K562 (cell line): ENCODE measurements around the gene TSC22D1. TPM values are rescaled to one million over a fixed set of nuclear protein-coding genes. Genes with fewer than 3 reads are reported as not detected.

ENCODE experiments used
- CHD4 ChIP-seq: fragments of 200-600 bp; sonication (generic); IDR thresholded peaks from 3 replicates; pipeline ENCODE4 v1.6.1; 2012; ENCODE audit warnings: low read depth, mild to moderate bottlenecking, mixed read lengths, low read length, inconsistent platforms; ENCODE audit not compliant: insufficient read depth, insufficient replicate concordance, poor library complexity, severe bottlenecking
- RNF2 ChIP-seq: sonication (generic); IDR thresholded peaks from 2 replicates; pipeline ENCODE4 v1.6.1; 2016
- ZMIZ1 ChIP-seq, 2 experiments: fragments of 150-350 bp in 1 of 2; IDR thresholded peaks; 2 replicates each; pipeline ENCODE4 v1.6.1; 2012 to 2016; ENCODE audit warnings: low read depth in 2 of 2, low read length in 2 of 2, mild to moderate bottlenecking in 1 of 2, moderate library complexity in 1 of 2
- ZNF592 ChIP-seq: fragments of 450-650 bp; IDR thresholded peaks from 2 replicates; pipeline ENCODE4 v1.6.1; 2017; ENCODE audit warnings: antibody characterized with exemption, mild to moderate bottlenecking
- ZNF655 ChIP-seq: fragments of 250-450 bp; sonication (Bioruptor Pico); IDR thresholded peaks from 2 replicates; pipeline ENCODE4 v1.5.0; 2021
- polyA plus RNA-seq, 8 experiments: library from polyadenylated mRNA; depleted of rRNA in 4 of 8; stranded (reverse) in 5 of 8; unstranded in 3 of 8; fragments of >200 nt; fragmentation: Nextera tagmentation in 2 of 8; fragmentation: Illumina TruSeq in 1 of 8; extraction: Ambion mirVana in 2 of 8; extraction: Trizol in 1 of 8; gene quantifications; 2 replicates each; pipeline versions ENCODE4 v1.2.1 to v1.2.3, GENCODE V29; 2011 to 2014; ENCODE audit warnings: inconsistent platforms in 1 of 8, missing spikeins in 1 of 8
- total RNA-seq, 7 experiments: library from RNA; depleted of rRNA in 6 of 7; stranded (reverse); fragments of >200 nt in 6 of 7; fragmentation: Illumina TruSeq in 2 of 7; extraction: Trizol in 2 of 7; gene quantifications; 2 replicates each; pipeline versions ENCODE4 v1.2.1 to v1.2.3, GENCODE V29; 2011 to 2021; ENCODE audit warnings: low replicate concordance in 1 of 7
- TF ChIP-seq, protein P1 (sequence below): fragments of 450-650 bp; IDR thresholded peaks from 2 replicates; pipeline ENCODE4 v1.6.1; 2016; ENCODE audit warnings: mild to moderate bottlenecking
- TF ChIP-seq, protein P2 (sequence below), 2 experiments: IDR thresholded peaks in 1 of 2; conservative IDR thresholded peaks in 1 of 2; 2 replicates each; pipeline ENCODE4 v1.6.1; 2016; ENCODE audit warnings: low read depth in 2 of 2, mild to moderate bottlenecking in 1 of 2, missing compliant biosample characterization in 1 of 2, missing genetic modification characterization in 1 of 2, moderate library complexity in 1 of 2
- TF ChIP-seq, protein P3 (sequence below), 3 experiments: IDR thresholded peaks in 2 of 3; conservative IDR thresholded peaks in 1 of 3; 2 replicates each; pipeline ENCODE4 v1.5.1; 2011 to 2012; ENCODE audit warnings: low read length in 3 of 3, mild to moderate bottlenecking in 3 of 3, control low read depth in 2 of 3, improper control_type of control experiment in 1 of 3, inconsistent platforms in 1 of 3, low read depth in 1 of 3, mixed read lengths in 1 of 3, moderate library complexity in 1 of 3; ENCODE audit not compliant: insufficient read depth in 2 of 3

Gene TSC22D1
- total and polyA plus RNA-seq, 9 of the 15 experiments (the other 6 are each of a cell fraction or from before 2014, with no cell fraction given), result 2.6 to 19.8 (median 8.4) TPM

GRCh38 chr13:44382635-44383145, 193.4 kb downstream of the TSC22D1 start (continued):
- TF ChIP-seq CHD4, result no peak
- TF ChIP-seq, protein P1, sequence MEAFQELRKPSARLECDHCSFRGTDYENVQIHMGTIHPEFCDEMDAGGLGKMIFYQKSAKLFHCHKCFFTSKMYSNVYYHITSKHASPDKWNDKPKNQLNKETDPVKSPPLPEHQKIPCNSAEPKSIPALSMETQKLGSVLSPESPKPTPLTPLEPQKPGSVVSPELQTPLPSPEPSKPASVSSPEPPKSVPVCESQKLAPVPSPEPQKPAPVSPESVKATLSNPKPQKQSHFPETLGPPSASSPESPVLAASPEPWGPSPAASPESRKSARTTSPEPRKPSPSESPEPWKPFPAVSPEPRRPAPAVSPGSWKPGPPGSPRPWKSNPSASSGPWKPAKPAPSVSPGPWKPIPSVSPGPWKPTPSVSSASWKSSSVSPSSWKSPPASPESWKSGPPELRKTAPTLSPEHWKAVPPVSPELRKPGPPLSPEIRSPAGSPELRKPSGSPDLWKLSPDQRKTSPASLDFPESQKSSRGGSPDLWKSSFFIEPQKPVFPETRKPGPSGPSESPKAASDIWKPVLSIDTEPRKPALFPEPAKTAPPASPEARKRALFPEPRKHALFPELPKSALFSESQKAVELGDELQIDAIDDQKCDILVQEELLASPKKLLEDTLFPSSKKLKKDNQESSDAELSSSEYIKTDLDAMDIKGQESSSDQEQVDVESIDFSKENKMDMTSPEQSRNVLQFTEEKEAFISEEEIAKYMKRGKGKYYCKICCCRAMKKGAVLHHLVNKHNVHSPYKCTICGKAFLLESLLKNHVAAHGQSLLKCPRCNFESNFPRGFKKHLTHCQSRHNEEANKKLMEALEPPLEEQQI, result 0 out of 2 replicates have a peak, but pooled peaks have one; percentile 52
- TF ChIP-seq ZNF592, result 0 out of 2 replicates have a peak, but pooled peaks have one; percentile 34
- TF ChIP-seq, protein P2, sequence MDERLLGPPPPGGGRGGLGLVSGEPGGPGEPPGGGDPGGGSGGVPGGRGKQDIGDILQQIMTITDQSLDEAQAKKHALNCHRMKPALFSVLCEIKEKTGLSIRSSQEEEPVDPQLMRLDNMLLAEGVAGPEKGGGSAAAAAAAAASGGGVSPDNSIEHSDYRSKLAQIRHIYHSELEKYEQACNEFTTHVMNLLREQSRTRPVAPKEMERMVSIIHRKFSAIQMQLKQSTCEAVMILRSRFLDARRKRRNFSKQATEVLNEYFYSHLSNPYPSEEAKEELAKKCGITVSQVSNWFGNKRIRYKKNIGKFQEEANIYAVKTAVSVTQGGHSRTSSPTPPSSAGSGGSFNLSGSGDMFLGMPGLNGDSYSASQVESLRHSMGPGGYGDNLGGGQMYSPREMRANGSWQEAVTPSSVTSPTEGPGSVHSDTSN (CRISPR knock-in tag; IDR thresholded peaks at IDR 0.05; ENCODE audit: low read depth), result no peak
- TF ChIP-seq, protein P2 (tag; conservative IDR thresholded peaks at IDR 0.05; ENCODE audit: low read depth), result peak; percentile 86
- peak in 1 of 2 experiments; percentile 90; a peak in 2 of 4 replicates for TF ChIP-seq ZMIZ1 (IDR thresholded peaks at IDR 0.05; ENCODE audit: low read depth in 2 of 2, low read length in 2 of 2)
- TF ChIP-seq, protein P3, sequence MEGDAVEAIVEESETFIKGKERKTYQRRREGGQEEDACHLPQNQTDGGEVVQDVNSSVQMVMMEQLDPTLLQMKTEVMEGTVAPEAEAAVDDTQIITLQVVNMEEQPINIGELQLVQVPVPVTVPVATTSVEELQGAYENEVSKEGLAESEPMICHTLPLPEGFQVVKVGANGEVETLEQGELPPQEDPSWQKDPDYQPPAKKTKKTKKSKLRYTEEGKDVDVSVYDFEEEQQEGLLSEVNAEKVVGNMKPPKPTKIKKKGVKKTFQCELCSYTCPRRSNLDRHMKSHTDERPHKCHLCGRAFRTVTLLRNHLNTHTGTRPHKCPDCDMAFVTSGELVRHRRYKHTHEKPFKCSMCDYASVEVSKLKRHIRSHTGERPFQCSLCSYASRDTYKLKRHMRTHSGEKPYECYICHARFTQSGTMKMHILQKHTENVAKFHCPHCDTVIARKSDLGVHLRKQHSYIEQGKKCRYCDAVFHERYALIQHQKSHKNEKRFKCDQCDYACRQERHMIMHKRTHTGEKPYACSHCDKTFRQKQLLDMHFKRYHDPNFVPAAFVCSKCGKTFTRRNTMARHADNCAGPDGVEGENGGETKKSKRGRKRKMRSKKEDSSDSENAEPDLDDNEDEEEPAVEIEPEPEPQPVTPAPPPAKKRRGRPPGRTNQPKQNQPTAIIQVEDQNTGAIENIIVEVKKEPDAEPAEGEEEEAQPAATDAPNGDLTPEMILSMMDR (IDR thresholded peaks at IDR 0.05 in 2 of 3, conservative IDR thresholded peaks at IDR 0.05 in 1 of 3; ENCODE audit: insufficient read depth in 2 of 3, low read depth in 1 of 3, low read length in 3 of 3), result peak in 2 of 3 experiments; percentile 24 to 39; a peak in 3 of 6 replicates
- TF ChIP-seq RNF2, result peak; percentile 68; the same call in 1 of the 2 replicates
- TF ChIP-seq ZNF655, result no peak
